IMR-90 (cell line): ENCODE results near the gene NPHS1.
"Not testable (repeated sequence)": the region's sequence is repeated elsewhere in the genome, so short reads cannot be mapped to it uniquely, and the experiment has no call there.

ENCODE experiments used
- BHLHE40 ChIP-seq: fragments of 150-350 bp; IDR thresholded peaks from 2 replicates; pipeline ENCODE4 v1.6.1; 2016; ENCODE audit warnings: mild to moderate bottlenecking, low read depth, low read length
- ELK1 ChIP-seq: fragments of 150-350 bp; IDR thresholded peaks from 2 replicates; pipeline ENCODE4 v1.6.1; 2016; ENCODE audit warnings: low read depth, mild to moderate bottlenecking, low read length, moderate library complexity, borderline replicate concordance
- MAFK ChIP-seq: IDR thresholded peaks from 2 replicates; pipeline ENCODE4 v1.6.1; 2012; ENCODE audit warnings: low read depth, low read length, improper control_type of control experiment
- MAZ ChIP-seq: IDR thresholded peaks from 2 replicates; pipeline ENCODE4 v1.6.1; 2012; ENCODE audit warnings: low read depth, mild to moderate bottlenecking, low read length, improper control_type of control experiment, moderate library complexity, borderline replicate concordance
- MXI1 ChIP-seq: IDR thresholded peaks from 2 replicates; pipeline ENCODE4 v1.6.1; 2012; ENCODE audit warnings: low read depth, mild to moderate bottlenecking, low read length, moderate library complexity, borderline replicate concordance
- POLR2A ChIP-seq: IDR thresholded peaks from 2 replicates; pipeline ENCODE4 v1.6.1; 2012; ENCODE audit warnings: mild to moderate bottlenecking, low read depth, low read length
- RFX5 ChIP-seq: IDR thresholded peaks from 2 replicates; pipeline ENCODE4 v1.8.0; 2012; ENCODE audit warnings: low read depth, mild to moderate bottlenecking, low read length, moderate library complexity
- SMC3 ChIP-seq: fragments of 150-350 bp; IDR thresholded peaks from 2 replicates; pipeline ENCODE4 v1.6.1; 2016; ENCODE audit warnings: low read depth, mild to moderate bottlenecking, antibody characterized with exemption, low read length, moderate library complexity
- USF2 ChIP-seq: fragments of 150-350 bp; IDR thresholded peaks from 2 replicates; pipeline ENCODE4 v1.6.1; 2017; ENCODE audit warnings: mild to moderate bottlenecking, antibody characterized with exemption, low read length, low read depth
- TF ChIP-seq, protein P1 (sequence below): conservative IDR thresholded peaks from 2 replicates; pipeline ENCODE4 v1.5.1; 2012; ENCODE audit warnings: mild to moderate bottlenecking, low read depth, low read length, improper control_type of control experiment

DNA sequence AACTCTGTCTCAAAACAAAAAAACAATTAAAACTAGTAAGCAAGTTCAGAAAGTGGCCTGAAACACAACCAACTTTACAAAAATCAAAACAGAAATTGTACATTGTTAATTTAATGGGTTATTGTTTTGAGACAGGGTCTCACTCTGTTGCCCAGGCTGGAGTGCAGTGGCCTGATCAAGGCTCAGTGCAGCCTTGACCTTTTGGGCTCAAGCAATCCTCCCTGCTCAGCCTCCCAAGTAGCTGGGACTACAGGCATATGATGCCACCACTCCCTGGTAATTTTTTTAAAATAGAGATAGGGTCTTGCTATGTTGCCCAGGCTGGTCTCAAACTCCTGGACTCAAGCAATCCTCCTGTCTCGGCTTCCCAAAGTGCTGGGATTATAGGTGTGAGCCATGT is 56.7 kb downstream of the NPHS1 start:
- TF ChIP-seq, protein P1, sequence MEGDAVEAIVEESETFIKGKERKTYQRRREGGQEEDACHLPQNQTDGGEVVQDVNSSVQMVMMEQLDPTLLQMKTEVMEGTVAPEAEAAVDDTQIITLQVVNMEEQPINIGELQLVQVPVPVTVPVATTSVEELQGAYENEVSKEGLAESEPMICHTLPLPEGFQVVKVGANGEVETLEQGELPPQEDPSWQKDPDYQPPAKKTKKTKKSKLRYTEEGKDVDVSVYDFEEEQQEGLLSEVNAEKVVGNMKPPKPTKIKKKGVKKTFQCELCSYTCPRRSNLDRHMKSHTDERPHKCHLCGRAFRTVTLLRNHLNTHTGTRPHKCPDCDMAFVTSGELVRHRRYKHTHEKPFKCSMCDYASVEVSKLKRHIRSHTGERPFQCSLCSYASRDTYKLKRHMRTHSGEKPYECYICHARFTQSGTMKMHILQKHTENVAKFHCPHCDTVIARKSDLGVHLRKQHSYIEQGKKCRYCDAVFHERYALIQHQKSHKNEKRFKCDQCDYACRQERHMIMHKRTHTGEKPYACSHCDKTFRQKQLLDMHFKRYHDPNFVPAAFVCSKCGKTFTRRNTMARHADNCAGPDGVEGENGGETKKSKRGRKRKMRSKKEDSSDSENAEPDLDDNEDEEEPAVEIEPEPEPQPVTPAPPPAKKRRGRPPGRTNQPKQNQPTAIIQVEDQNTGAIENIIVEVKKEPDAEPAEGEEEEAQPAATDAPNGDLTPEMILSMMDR, result not testable (repeated sequence)
- TF ChIP-seq POLR2A, BHLHE40, SMC3, RFX5, MAZ, MXI1, MAFK, USF2, ELK1: not testable (repeated sequence)
